Astrocyte of the hippocampus (primary cell): ENCODE measurements around the gene SGPP2.

Experiments
- DNase-seq: peaks from one replicate; pipeline ENCODE4 v3.0.0; 2011; ENCODE audit warnings: low read depth, low spot score

Gene SGPP2

GRCh38 chr2:222525811-222526210, 101.5 kb downstream of the SGPP2 start:
- DNase-seq: no peak

- DNase-seq: no peak
Observed at GRCh38 chr2:222526480-222527277, 102.3 kb downstream of the SGPP2 start.

DNA sequence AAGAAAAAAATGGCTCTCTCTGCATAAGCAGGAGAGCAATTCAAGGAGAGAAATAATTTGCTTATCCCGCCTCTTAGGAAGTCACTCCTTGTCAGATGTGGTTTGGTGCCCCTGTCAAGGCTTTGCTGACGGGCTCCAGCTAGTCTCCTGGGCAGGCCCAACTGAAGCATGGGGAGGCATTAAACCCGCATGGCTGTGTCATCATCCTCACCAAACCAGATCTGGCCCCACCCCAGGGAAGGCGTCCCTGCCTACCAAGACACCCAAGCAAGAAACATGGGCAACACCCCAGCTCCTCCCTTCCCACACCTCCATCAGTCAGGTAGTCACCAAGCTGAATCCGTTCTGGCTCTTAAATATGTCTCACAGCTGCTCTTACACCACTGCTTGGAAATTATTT, 108.0 kb downstream of the SGPP2 start:
- DNase-seq: no peak

GRCh38 chr2:222535477-222535876, 111.1 kb downstream of the SGPP2 start:
- no peak for DNase-seq

GRCh38 chr2:222538535-222538934, 114.2 kb downstream of the SGPP2 start:
- DNase-seq: no peak

GRCh38 chr2:222544661-222545060, 120.3 kb downstream of the SGPP2 start:
- DNase-seq: no peak

- no peak for DNase-seq
Observed at GRCh38 chr2:222545823-222546795, 121.8 kb downstream of the SGPP2 start.

DNA sequence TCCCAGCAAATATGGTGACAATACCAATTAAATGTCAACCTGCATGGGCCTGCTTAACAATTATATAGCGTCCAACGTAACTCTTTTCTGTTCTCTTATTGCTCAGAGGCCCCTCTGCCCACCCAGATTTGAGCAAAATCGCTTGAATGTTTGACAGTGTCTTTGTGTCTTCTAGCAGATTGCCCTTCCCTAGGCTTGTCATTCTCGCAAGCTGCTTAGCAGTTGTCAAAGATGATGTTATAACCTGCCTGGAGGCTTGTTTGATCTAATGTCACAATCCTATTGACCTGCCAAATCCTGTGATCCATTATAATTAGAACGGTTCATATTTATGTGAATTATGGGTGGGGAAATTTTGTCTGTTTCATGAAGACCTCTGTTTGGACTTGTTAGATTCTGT, 122.7 kb downstream of the SGPP2 start:
- DNase-seq: no peak

- DNase-seq: peak; percentile 77
Observed at GRCh38 chr2:222548992-222549391, 124.6 kb downstream of the SGPP2 start.

GRCh38 chr2:222554517-222554916, 130.2 kb downstream of the SGPP2 start:
- DNase-seq: no peak

- DNase-seq: no peak
Observed at GRCh38 chr2:222561151-222561550, 136.8 kb downstream of the SGPP2 start.

DNA sequence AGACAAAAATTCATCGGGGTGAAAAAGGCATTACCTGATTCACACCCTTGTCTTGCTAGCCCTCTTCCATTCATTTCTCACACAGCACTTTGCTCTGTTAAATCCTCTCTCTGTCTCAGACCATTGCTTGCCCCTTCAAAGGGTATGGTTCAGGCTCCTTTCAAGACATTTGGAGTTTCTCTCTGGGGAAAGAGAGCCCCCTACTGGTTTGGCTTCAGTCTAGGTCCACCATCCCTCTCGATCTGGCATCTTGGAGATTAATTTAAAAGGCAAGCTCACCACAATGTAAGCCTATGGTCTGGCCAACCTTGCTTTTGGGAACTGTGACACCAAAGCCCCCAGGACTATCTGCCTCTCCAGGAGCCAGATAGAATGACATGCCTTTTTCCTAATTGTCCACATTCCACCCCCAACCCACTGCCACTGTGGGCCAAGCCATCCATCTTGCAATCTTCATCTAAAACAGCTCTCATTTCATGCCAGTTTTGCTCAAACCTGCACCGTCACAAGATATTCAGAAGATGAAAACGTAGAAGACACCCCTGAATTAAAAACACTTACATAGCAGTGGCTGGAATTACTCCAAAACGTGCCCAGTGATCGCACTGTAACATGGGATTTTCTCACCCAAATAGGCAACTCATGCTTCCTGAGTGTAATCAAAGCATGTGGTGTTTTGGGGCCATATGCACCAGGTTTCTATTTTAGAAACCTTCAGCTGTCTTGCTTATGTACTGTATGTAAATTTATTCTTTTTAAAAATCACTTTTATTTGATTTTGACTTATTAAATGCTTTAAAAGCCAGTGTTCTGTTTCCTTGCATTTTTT, 137.7 kb downstream of the SGPP2 start:
- DNase-seq: peak; percentile 66

DNA sequence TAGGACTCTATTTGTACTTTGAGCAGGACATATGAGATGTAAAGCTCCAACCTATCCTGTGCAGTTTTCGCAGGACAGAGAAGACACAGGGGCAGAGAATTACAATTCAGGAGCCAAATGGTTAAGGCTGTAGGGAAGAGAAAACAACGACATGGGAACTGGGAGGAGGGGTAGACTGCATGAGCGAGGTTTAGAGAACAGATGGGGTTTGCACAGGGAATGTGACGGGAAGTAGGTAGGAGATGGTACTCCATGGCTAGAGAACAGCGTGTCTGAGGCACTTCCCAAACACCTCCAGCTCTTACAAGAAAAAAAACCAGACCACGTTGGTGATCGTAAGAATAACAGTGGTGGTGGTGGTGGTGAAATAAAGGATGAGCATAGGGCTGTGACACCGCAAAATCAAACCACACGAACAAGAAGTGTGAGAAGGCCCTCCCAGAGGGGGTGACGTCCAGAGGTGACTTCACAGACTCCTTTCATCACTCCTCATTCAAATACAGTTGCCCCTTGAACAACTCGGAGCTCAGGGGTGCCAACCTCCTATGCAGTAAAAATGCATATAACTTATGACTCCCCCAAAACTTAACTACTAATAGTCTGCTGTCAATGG, 138.9 kb downstream of the SGPP2 start:
- no peak for DNase-seq

GRCh38 chr2:222563936-222564335, 139.6 kb downstream of the SGPP2 start:
- no peak for DNase-seq

DNA sequence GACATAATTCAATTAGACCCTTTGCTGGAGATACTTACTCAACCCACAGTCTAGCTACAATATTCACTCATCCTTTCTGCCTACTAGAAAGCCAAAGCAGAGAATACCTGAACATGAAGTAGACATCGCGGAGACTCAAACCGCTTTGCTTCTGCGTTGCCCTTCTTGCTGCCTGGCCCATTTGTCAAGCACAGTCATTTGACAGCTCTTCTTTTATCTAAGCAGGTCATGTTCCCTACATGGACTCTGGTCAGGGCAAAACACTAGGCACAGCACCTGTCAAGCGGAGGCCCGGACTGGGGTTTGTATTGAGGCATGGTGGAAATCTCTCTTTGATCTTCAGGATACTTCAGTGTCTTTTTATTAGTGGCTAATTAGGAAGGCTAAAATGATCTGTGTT, 141.9 kb downstream of the SGPP2 start:
- DNase-seq: no peak

- peak; percentile 74 for DNase-seq
Observed at GRCh38 chr2:222568865-222569264, 144.5 kb downstream of the SGPP2 start.

DNA sequence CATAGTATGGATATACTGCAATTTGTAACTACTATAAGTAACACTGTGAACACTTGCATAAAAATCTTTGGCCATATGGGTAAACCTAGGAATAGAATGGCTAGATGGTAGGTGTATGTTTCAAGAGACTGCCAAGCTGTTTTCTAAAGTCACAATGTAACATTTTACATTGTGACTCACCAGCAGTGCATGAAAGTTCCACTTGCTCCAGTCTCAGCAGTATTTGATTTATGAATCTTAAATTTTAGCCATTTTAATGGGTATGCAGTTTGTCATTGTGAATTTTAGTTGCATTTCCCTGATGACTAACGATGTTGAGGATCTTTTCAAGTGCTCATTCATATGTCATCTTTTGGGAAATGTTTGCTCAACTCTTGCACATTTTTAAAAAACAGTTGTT, 145.5 kb downstream of the SGPP2 start:
- DNase-seq: no peak

GRCh38 chr2:222572264-222572721, 147.9 kb downstream of the SGPP2 start:
- no peak for DNase-seq

- peak; percentile 84 for DNase-seq
Observed at GRCh38 chr2:222572751-222573174, 148.4 kb downstream of the SGPP2 start.

DNA sequence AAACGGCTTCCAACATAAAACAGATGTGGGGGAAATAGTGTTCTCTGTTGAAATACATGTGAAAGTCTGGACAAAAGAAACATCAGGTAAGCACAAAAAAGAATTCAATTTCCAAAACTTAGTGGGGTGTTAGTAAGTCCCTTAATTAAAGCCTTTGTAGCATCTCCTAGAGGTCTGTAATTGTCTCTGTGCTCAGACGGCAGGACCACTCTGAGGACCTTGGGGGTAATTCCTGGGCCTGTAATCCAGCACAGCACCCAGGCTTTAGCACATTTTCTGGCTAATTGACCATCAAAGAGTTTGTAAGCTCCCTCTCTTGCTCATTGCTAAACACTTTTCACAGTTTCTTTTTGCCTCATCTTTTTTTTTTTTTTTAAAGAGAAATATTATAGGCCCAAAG, 151.3 kb downstream of the SGPP2 start:
- DNase-seq: no peak
